ENCODE results near the gene RPL10A.
A peak's percentile ranks its signal among the peaks of the same experiment; 100 is the strongest.

RPL10A gene

DNA sequence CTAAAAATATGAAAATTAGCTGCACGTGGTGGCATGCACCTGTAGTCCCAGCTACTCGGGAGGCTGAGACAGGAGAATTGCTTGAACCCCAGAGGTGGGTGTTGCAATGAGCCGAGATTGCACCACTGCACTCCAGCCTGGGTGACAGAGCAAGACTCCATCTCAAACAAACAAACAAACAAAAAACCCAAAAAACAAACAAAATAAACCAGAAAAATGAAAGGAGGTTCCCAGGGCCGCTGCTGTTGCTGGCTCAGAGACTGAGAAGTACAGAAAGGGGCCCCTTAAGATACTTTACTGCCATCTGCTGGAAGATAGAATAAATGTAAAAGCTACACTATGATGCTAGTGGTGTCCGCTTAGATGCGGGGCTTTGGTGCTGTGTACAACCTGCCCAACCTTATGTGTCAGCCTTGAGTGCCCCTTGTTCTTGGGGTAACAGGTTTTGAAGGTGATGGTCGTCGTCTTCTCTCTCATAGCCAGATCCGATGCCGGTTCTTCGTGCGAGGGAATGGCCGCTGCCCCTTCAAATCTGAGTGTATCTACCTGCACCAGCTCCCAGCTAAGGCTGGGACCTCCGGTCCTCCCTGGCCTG is 18.8 kb upstream of the RPL10A start:
- peak; percentile 59 for DNase-seq

- DNase-seq, result no peak
Measured at GRCh38 chr6:35451354-35452182, 16.6 kb upstream of the RPL10A start.

GRCh38 chr6:35452183-35453090 is 15.8 kb upstream of the RPL10A start, which contains the start of gene FANCE:
Gene FANCE (plus strand): TSS chr6:35452338. CDS start chr6:35452546, 208 bp downstream.
- peak; percentile 33 for DNase-seq

- DNase-seq, result no peak
Measured at GRCh38 chr6:35453236-35453635, 15.0 kb upstream of the RPL10A start.

DNA sequence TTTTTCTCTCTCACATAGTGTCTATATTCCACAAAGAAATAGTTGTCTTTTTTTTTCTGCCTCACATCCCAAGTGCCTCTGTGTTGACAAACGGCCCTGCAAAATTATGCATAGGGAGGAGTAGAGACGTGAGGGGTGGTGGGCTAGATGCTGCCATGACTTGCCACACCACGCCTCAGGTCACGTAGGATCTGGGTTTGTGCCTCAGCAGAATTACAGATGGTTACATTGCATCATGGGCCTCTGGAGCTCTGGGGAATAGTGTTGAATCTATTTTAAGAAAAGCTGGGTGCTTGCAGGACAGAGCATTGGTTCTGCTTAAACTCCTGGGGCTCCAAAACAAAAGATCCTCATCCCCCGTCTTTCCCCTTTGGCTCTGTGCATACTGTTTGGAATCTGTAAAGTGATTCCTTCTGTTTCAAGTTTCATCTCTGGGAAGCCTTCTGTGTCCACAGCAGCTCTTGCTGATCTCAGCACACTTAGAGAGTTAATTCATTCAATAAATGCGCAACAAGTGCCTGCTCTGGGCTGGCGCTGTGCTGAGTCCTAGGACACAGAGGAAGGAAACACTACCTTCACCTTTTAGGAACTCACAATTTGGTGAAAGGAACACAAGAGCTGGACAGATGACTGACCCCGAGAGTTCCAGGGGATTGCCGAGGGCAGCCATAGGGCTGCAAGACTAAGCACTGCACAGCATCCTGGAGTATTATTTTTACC is 13.7 kb upstream of the RPL10A start:
- no peak for DNase-seq

DNA sequence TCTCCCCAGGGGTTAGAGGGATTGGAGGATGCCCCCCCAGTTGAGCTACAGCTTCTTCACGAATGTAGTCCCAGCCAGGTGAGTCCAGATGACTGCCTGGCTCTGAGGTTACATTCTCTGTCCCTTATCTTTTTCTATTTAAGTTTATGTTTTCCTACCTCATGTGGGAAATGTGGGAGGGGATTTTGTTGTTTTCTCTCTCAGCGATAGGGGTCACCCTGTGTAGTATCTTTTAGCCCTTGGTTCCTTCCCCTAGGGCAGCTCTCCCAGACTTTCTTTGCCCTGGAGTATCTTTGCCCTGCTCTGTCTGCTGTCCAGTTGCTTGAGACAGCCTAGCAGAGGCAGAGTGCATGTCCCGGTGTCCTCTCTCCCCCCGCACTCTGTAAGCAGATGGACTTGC is 10.3 kb upstream of the RPL10A start:
- no peak for DNase-seq

DNA sequence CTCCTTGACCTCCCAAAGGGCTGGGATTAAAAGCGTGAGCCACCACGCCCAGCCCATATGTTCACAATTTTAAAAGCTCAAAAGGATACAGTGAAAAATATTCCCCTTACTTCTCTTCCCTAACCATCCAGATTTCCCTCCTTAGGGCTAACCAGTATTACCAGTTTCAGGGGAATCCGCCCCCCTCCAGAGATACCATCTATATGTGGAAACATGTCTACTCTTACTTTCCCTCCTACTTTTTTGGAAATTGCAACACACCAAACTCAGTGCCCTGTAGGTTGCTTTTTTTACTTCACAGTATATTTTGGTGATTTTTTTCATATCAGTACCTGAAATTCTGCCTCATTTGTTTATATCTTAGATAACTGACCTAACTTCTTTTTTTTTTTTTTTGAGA is 6.9 kb upstream of the RPL10A start:
- DNase-seq, result no peak

DNA sequence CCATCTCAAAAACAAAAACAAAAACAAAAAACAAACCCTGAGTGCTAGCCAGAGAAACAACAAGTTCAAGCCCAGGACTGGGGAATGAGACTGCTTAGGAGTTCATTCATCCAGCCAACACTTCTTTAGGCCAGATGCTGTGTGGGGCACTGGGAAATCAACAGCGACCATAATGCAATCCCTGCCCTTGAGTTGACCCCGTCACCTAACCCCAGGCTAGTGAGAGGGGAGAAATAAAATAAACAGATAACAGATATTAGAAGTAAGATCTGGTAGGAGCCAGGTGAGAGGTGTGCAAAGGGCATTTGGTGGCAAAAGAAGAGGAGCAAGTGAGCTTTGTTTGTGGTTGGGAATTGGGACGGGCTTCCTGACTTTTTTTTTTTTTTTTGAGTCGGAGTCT is 4.9 kb upstream of the RPL10A start:
- no peak for DNase-seq

- DNase-seq, result no peak
Measured at GRCh38 chr6:35465646-35466045, 2.6 kb upstream of the RPL10A start.

GRCh38 chr6:35468980-35469750 is 964 bp downstream of the RPL10A start:
- no peak for DNase-seq

- DNase-seq, result no peak
Measured at GRCh38 chr6:35469751-35470662, 1.8 kb downstream of the RPL10A start.

- no peak for DNase-seq
Measured at GRCh38 chr6:35470663-35471120, 2.5 kb downstream of the RPL10A start.

DNA sequence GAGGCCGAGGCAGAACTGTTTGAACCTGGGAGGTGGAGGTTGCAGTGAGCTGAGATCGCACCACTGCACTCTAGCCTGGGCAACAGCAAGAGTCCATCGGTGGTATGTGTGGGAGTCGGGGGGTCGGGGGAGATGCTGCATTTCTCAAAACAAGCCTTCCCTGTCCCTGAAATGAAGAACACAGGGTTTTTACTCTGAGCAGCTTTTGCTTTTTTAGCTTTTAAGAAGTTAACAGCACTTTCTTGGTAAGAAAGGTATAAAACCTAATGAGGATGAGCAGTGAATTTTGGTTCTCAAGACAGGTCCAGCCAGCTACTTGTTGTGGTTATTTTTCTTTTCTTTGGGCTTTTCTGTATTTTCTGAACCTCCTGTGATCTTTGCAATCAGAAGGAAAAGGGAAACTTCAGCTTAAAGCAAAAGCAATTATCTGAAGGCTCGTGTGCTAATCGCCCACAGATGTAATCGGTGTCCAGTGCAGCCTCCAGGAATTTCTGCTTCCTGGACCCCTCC is 3.7 kb downstream of the RPL10A start:
- DNase-seq, result no peak

DNA sequence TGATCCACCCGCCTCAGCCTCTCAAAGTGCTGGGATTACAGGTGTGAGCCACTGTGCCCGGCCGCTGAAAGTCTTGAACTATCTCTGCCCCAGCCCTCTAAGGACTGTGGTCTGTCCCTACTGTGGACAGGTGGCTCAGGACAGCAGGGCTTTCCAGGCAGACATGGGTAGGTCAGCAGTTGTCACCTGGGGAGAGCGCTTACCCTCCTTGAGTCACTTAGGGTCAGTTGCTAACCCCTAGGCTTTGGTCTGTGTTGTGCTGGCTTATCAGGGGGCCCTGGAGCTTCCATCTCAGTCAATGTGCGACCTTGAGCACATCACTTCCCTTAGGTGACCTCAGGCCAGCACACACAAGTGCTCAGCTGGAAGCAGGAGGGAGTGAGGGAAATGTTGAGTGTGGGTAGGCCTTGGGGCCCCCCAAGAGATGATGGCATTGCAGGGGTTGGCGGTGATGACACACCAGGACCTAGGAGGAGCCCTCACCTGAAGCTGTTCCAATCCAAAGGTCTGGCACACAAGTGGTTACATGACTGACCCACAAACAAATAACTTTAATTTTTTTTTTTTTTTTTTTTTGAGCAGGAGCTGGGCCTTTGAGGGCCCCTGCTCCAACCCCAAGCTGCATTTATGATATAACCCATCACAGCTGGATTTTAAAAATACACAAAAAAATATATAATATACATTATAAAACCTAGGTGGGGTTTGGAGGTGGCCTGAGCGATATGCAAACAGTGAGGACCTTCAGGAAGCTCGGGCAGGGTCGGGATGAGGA is 5.1 kb downstream of the RPL10A start:
- no peak for DNase-seq

DNA sequence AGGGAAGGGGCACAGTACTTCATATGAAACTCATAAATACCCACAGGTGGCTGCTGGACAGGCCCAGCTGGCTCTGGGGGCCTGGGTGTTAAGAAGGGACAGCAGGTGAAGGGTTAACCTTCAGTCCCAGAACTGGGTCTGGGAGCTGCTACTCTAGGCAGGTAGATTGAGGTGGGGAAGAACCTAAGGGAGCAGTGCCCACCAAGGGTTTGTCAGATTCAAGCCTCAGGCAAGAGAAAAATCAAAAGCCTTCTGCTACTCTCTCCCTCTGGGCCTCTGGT is 5.6 kb downstream of the RPL10A start:
- no peak for DNase-seq

- no peak for DNase-seq
Measured at GRCh38 chr6:35474131-35474941, 6.1 kb downstream of the RPL10A start.

DNA sequence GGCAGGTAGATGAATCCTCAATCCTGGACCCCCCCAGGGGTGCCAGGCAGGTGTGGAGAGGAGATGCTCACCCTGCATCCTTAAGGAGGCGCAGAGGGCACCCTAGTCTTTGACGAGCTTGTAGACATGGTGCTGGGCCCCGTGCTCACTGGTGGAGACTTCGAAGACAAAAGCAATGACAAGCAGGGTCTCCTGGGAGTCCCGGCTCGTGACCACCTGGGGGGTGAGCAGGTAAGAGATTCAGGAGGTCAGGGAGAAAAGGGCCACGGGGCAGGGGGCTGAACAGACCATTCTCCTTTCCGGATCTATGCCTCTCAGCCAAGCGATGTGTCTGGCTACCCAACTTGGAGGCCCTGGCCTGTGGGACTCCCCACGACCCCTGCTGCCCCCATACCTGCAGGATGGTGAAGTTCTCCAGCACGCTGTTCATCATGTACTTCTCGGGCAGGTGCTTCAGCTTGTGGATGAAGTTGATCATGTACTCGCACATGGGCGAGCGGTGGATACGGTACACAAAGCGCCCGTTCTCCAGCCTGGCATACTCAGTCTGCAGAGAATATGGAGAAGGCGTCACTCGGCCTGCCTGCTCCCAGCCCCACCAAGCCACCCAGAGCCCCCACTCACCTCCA is 6.9 kb downstream of the RPL10A start:
- DNase-seq, result no peak

GRCh38 chr6:35475573-35475972 is 7.4 kb downstream of the RPL10A start:
- DNase-seq, result no peak

- DNase-seq, result no peak
Measured at GRCh38 chr6:35476004-35476403, 7.8 kb downstream of the RPL10A start.

Measured in NCI-H187 treated with DMSO at 0.1 percent for 48 hours (cell line).